Hepatocyte (in vitro differentiated cells): ENCODE data around the gene SASS6. TPM values are rescaled to one million over a fixed set of nuclear protein-coding genes. Genes with fewer than 3 reads are reported as not detected.

Experiments
- DNase-seq: peaks from one replicate; pipeline ENCODE4 v3.0.0-alpha.2; 2016; ENCODE audit warnings: low spot score
- H2AFZ ChIP-seq: fragments of 200-600 bp; sonication (generic); 2 replicates; pipeline ENCODE4 v1.6.0; 2016; ENCODE audit warnings: antibody characterized with exemption, mild to moderate bottlenecking
- H3K27ac ChIP-seq: fragments of 200-600 bp; sonication (generic); 2 replicates; pipeline ENCODE4 v1.5.1; 2016; ENCODE audit warnings: mild to moderate bottlenecking
- H3K27me3 ChIP-seq: fragments of 200-600 bp; sonication (generic); 2 replicates; pipeline ENCODE4 v1.6.1; 2016
- H3K36me3 ChIP-seq: fragments of 200-600 bp; sonication (generic); replicated peaks from 2 replicates; pipeline ENCODE4 v1.5.1; 2016; ENCODE audit warnings: low read depth; ENCODE audit not compliant: insufficient read depth
- H3K4me1 ChIP-seq: fragments of 200-600 bp; sonication (generic); 2 replicates; pipeline ENCODE4 v1.5.1; 2016; ENCODE audit warnings: mild to moderate bottlenecking, moderate library complexity; ENCODE audit not compliant: insufficient read depth
- H3K4me2 ChIP-seq: fragments of 200-600 bp; sonication (generic); 2 replicates; pipeline ENCODE4 v1.6.0; 2016
- H3K4me3 ChIP-seq: fragments of 200-600 bp; sonication (generic); 2 replicates; pipeline ENCODE4 v1.5.1; 2016; ENCODE audit warnings: mild to moderate bottlenecking
- H3K79me2 ChIP-seq: fragments of 200-600 bp; sonication (generic); 2 replicates; pipeline ENCODE4 v1.6.0; 2017; ENCODE audit warnings: mild to moderate bottlenecking
- H3K9me2 ChIP-seq: fragments of 200-600 bp; sonication (generic); replicated peaks from 2 replicates; pipeline ENCODE4 v1.6.0; 2017; ENCODE audit warnings: mild to moderate bottlenecking; ENCODE audit not compliant: insufficient read depth
- H3K9me3 ChIP-seq: fragments of 200-600 bp; sonication (generic); 2 replicates; pipeline ENCODE4 v1.5.1; 2016; ENCODE audit warnings: low read depth, mild to moderate bottlenecking
- H4K20me1 ChIP-seq: fragments of 200-600 bp; sonication (generic); 2 replicates; pipeline ENCODE4 v1.6.0; 2016; ENCODE audit warnings: mild to moderate bottlenecking; ENCODE audit not compliant: insufficient read depth, poor library complexity, severe bottlenecking
- CTCF ChIP-seq: fragments of 200-600 bp; sonication (generic); IDR thresholded peaks from 2 replicates; pipeline ENCODE4 v1.5.1; 2016; ENCODE audit warnings: antibody characterized with exemption, mild to moderate bottlenecking; ENCODE audit not compliant: poor library complexity
- EZH2 ChIP-seq: fragments of 200-600 bp; sonication (generic); IDR thresholded peaks from 2 replicates; pipeline ENCODE4 v1.6.1; 2016; ENCODE audit warnings: antibody characterized with exemption, mild to moderate bottlenecking, borderline replicate concordance
- EZH2phosphoT487 ChIP-seq: fragments of 200-600 bp; sonication (generic); IDR thresholded peaks from one replicate; pipeline ENCODE4 v1.6.1; 2018; ENCODE audit warnings: antibody characterized with exemption, mild to moderate bottlenecking, low read depth, moderate library complexity; ENCODE audit not compliant: unreplicated experiment, severe bottlenecking
- WGBS: methylation state at CpG from one replicate; pipeline ENCODE4 v1.1.6; 2016; ENCODE audit warnings: low lambda C conversion rate; ENCODE audit errors: missing lambda C conversion rate; 5-methylcytosine and 5-hydroxymethylcytosine counted together
- polyA plus RNA-seq: library from polyadenylated mRNA; unstranded; fragments of >200 nt; fragmentation: Nextera tagmentation; extraction: Ambion mirVana; gene quantifications from 2 replicates; pipeline ENCODE4 v1.2.1, GENCODE V29; 2016
- small RNA-seq: library from RNA; depleted of rRNA; stranded (forward); fragments of <200 nt; gene quantifications from one replicate; pipeline ENCODE3, GENCODE V24; 2014
- total RNA-seq: library from RNA; depleted of rRNA; stranded (reverse); fragments of >200 nt; gene quantifications from 2 replicates; pipeline ENCODE4 v1.2.3, GENCODE V29; 2014

SASS6 gene
- total and polyA plus RNA-seq, 2 experiments from 2014 or later: 1.9 to 4.5 TPM

- Histone ChIP-seq H2AFZ (no peak overlapping the region), H3K4me3 (no peak overlapping the region), H3K9me2 (no peaks in the 10 kb centered on the region), H3K79me2 (peaks cover 39% of the 10 kb centered on the region), H3K27me3 (no peaks in the 10 kb centered on the region), H4K20me1 (peaks cover under 1% of the 10 kb centered on the region), H3K4me1 (no peaks in the 10 kb centered on the region), H3K9me3 (no peaks in the 10 kb centered on the region), H3K4me2 (peak overlapping the region; percentile 82), H3K36me3 (no peaks in the 10 kb centered on the region), H3K27ac (no peak overlapping the region)
- 84% methylated on average over 1 of the region's 1 CpG for WGBS
- no peak for DNase-seq
- no peak for TF ChIP-seq CTCF
- no peak for TF ChIP-seq EZH2
- no peak for TF ChIP-seq EZH2phosphoT487
Observed at GRCh38 chr1:100035214-100035613, 97.5 kb downstream of the SASS6 start.

- Histone ChIP-seq H3K9me2 (no peaks in the 10 kb centered on the region), H3K4me3 (no peak overlapping the region), H3K4me2 (no peak overlapping the region), H3K4me1 (no peaks in the 10 kb centered on the region), H3K9me3 (no peaks in the 10 kb centered on the region), H3K27me3 (no peaks in the 10 kb centered on the region), H2AFZ (no peak overlapping the region), H4K20me1 (no peaks in the 10 kb centered on the region), H3K27ac (no peak overlapping the region), H3K79me2 (peaks cover 32% of the 10 kb centered on the region), H3K36me3 (no peaks in the 10 kb centered on the region)
- TF ChIP-seq CTCF: peak; percentile 38
- no peak for TF ChIP-seq EZH2phosphoT487
- TF ChIP-seq EZH2: no peak
- peak; percentile 28 for DNase-seq
Observed at GRCh38 chr1:100034470-100034869, 98.3 kb downstream of the SASS6 start.

Small RNA genes lying within 50 kb of the gene (small RNA-seq; reads per million reads assigned to genes)
- gene AC093019.1: not detected

Other genes with a start within 250 kb of the SASS6 start
- 39.7 and 56.1 TPM in 2 replicates for gene SLC35A3, start 162.9 kb downstream of the SASS6 start, total RNA-seq
- 16.7 and 18.9 TPM in 2 replicates for gene SLC35A3, start 162.9 kb downstream of the SASS6 start, polyA plus RNA-seq
- gene TRMT13, start 233 bp upstream of the SASS6 start, total RNA-seq: 13.7 and 18.8 TPM in 2 replicates
- 8.9 and 9.6 TPM in 2 replicates for gene TRMT13, start 233 bp upstream of the SASS6 start, polyA plus RNA-seq
- gene LRRC39, start 45.3 kb upstream of the SASS6 start, total RNA-seq: 0.68 and 1.2 TPM in 2 replicates
- 0.88 and 1.1 TPM in 2 replicates for gene LRRC39, start 45.3 kb upstream of the SASS6 start, polyA plus RNA-seq
- gene DBT, start 116.9 kb upstream of the SASS6 start, total RNA-seq: 10.5 and 11.8 TPM in 2 replicates
- 6.5 and 9.2 TPM in 2 replicates for gene DBT, start 116.9 kb upstream of the SASS6 start, polyA plus RNA-seq
- gene RTCA, start 133.3 kb upstream of the SASS6 start, total RNA-seq: 38.9 and 41.7 TPM in 2 replicates
- 37.2 and 43.7 TPM in 2 replicates for gene RTCA, start 133.3 kb upstream of the SASS6 start, polyA plus RNA-seq
- 14.5 and 16.5 TPM in 2 replicates for gene CDC14A, start 219.6 kb upstream of the SASS6 start, total RNA-seq
- 5.8 and 7.3 TPM in 2 replicates for gene CDC14A, start 219.6 kb upstream of the SASS6 start, polyA plus RNA-seq